ENCODE results near the gene ST3GAL6. TPM values are rescaled to one million over a fixed set of nuclear protein-coding genes. Genes with fewer than 3 reads are reported as not detected.

The ST3GAL6 gene
- total RNA-seq, 2 experiments from 2014 or later, result 0.25 to 3.0 TPM

- H3K36me3 ChIP-seq (ENCODE audit: insufficient read depth, low read length), result peaks cover 24% of the 10 kb centered on the region; the same call in 1 of the 2 replicates
- H3K79me2 ChIP-seq (ENCODE audit: insufficient read depth, low read depth, low read length), result no peaks in the 10 kb centered on the region
- BruUV-seq (replicated peaks), result no TSS peak
- no peak for DNase-seq (ENCODE audit: low spot score)
- POLR2A ChIA-PET, result no interaction called here
- no peak overlapping the region for H3K27ac ChIP-seq (ENCODE audit: low read depth, low read length, poor library complexity, severe bottlenecking)
- H4K20me1 ChIP-seq (ENCODE audit: insufficient read depth, low read length), result no peaks in the 10 kb centered on the region
- no peak overlapping the region for H3K4me3 ChIP-seq (ENCODE audit: low read depth, low read length, poor library complexity, severe bottlenecking)
- no peak overlapping the region for H3K4me2 ChIP-seq (ENCODE audit: low read length)
- no peaks in the 10 kb centered on the region for H3K9me3 ChIP-seq (ENCODE audit: low read length)
- H3K4me1 ChIP-seq (ENCODE audit: insufficient read depth, low read length, poor library complexity, severe bottlenecking), result no peaks in the 10 kb centered on the region
- CTCF ChIA-PET (ENCODE audit: unreplicated experiment), result no interaction called here
- TF ChIP-seq CTCF (conservative IDR thresholded peaks at IDR 0.05; ENCODE audit: low read length), result no peak
- TF ChIP-seq EZH2phosphoT487 (IDR thresholded peaks at IDR 0.05; ENCODE audit: borderline replicate concordance, low read depth, low read length), result no peak
- H3K9me2 ChIP-seq (ENCODE audit: insufficient read depth, low read length), result no peaks in the 10 kb centered on the region
- H2AFZ ChIP-seq (ENCODE audit: low read length), result no peak overlapping the region
- intact Hi-C loops (cut with micrococcal nuclease; ENCODE audit: unreplicated experiment), result no loop called here
These were observed 43.9 kb downstream of the ST3GAL6 start for GRCh38 chr3:98807011-98807410.

- DNase-seq (ENCODE audit: low spot score), result no peak
- Histone ChIP-seq H3K36me3 (ENCODE audit: insufficient read depth, low read length) (peaks cover 24% of the 10 kb centered on the region; the same call in 1 of the 2 replicates), H3K4me1 (ENCODE audit: insufficient read depth, low read length, poor library complexity, severe bottlenecking) (no peaks in the 10 kb centered on the region), H3K4me3 (ENCODE audit: low read depth, low read length, poor library complexity, severe bottlenecking) (no peak overlapping the region), H3K4me2 (ENCODE audit: low read length) (no peak overlapping the region), H3K9me3 (ENCODE audit: low read length) (no peaks in the 10 kb centered on the region), H3K9me2 (ENCODE audit: insufficient read depth, low read length) (no peaks in the 10 kb centered on the region), H3K79me2 (ENCODE audit: insufficient read depth, low read depth, low read length) (no peaks in the 10 kb centered on the region), H2AFZ (ENCODE audit: low read length) (no peak overlapping the region), H3K27ac (ENCODE audit: low read depth, low read length, poor library complexity, severe bottlenecking) (no peak overlapping the region), H4K20me1 (ENCODE audit: insufficient read depth, low read length) (no peaks in the 10 kb centered on the region)
- ChIA-PET CTCF (ENCODE audit: unreplicated experiment) (no interaction called here), POLR2A (no interaction called here)
- TF ChIP-seq EZH2phosphoT487 (IDR thresholded peaks at IDR 0.05; ENCODE audit: borderline replicate concordance, low read depth, low read length), result no peak
- intact Hi-C loops (cut with micrococcal nuclease; ENCODE audit: unreplicated experiment), result no loop called here
- BruUV-seq (replicated peaks), result no TSS peak
These were observed 44.4 kb downstream of the ST3GAL6 start for GRCh38 chr3:98807561-98807960.

GRCh38 chr3:98808071-98808470 is 44.9 kb downstream of the ST3GAL6 start:
- POLR2A ChIA-PET, result no interaction called here
- H3K4me1 ChIP-seq (ENCODE audit: insufficient read depth, low read length, poor library complexity, severe bottlenecking), result no peaks in the 10 kb centered on the region
- no peak overlapping the region for H3K4me3 ChIP-seq (ENCODE audit: low read depth, low read length, poor library complexity, severe bottlenecking)
- H2AFZ ChIP-seq (ENCODE audit: low read length), result no peak overlapping the region
- BruUV-seq (replicated peaks), result no TSS peak
- H3K36me3 ChIP-seq (ENCODE audit: insufficient read depth, low read length), result peaks cover 24% of the 10 kb centered on the region; the same call in 1 of the 2 replicates
- no peaks in the 10 kb centered on the region for H3K9me3 ChIP-seq (ENCODE audit: low read length)
- H3K27ac ChIP-seq (ENCODE audit: low read depth, low read length, poor library complexity, severe bottlenecking), result no peak overlapping the region
- no peaks in the 10 kb centered on the region for H3K79me2 ChIP-seq (ENCODE audit: insufficient read depth, low read depth, low read length)
- H3K4me2 ChIP-seq (ENCODE audit: low read length), result no peak overlapping the region
- DNase-seq (ENCODE audit: low spot score), result no peak
- no peaks in the 10 kb centered on the region for H4K20me1 ChIP-seq (ENCODE audit: insufficient read depth, low read length)
- CTCF ChIA-PET (ENCODE audit: unreplicated experiment), result no interaction called here
- no peaks in the 10 kb centered on the region for H3K9me2 ChIP-seq (ENCODE audit: insufficient read depth, low read length)
- intact Hi-C loops (cut with micrococcal nuclease; ENCODE audit: unreplicated experiment), result no loop called here
- no peak for TF ChIP-seq EZH2phosphoT487 (IDR thresholded peaks at IDR 0.05; ENCODE audit: borderline replicate concordance, low read depth, low read length)
- TF ChIP-seq CTCF (conservative IDR thresholded peaks at IDR 0.05; ENCODE audit: low read length), result no peak

Measured in OCI-LY7 (cell line).